Endothelial cell of umbilical vein (primary cell): Measurements from ENCODE around the gene PARVA. TPM values are rescaled to one million over a fixed set of nuclear protein-coding genes. Genes with fewer than 3 reads are reported as not detected.

Experiments
- BruUV-seq: library from RNA; stranded (reverse); fragments of 400-500 nt; replicated peaks from 2 replicates; lab custom pipeline; 2021; lab: Mats Ljungman, UMichigan
- CTCF ChIA-PET: fragments of 300-600, 350-600 bp; sonication (Branson Sonifier 250); formaldehyde crosslinking; loops from one replicate; lab custom pipeline; 2021; ENCODE audit warnings: antibody characterized with exemption, inconsistent platforms; lab: Charles Lee
- POLR2A ChIA-PET: fragments of 300-600, 350-600 bp; sonication (Branson Sonifier 250); formaldehyde crosslinking; loops from one replicate; lab custom pipeline; 2021; ENCODE audit warnings: antibody characterized with exemption, inconsistent platforms; lab: Charles Lee
- DNase-seq: peaks from one replicate; pipeline ENCODE4 v3.0.0-alpha.2; 2011; ENCODE audit warnings: low read depth, low spot score
- FAIRE-seq: peaks from 2 replicates; lab custom pipeline; 2011; peaks lifted over from hg19 to GRCh38; lab: Jason Lieb, UNC
- H2AFZ ChIP-seq: 2 replicates; pipeline ENCODE4 v1.6.0; 2012; ENCODE audit warnings: low read depth, low read length, control low read depth, inconsistent platforms
- H3K27ac ChIP-seq: 2 replicates; pipeline ENCODE4 v1.5.1; 2011; ENCODE audit warnings: low read depth, mild to moderate bottlenecking, control low read depth, low read length, moderate library complexity; ENCODE audit not compliant: insufficient read depth
- H3K27me3 ChIP-seq, 2 experiments: 2 replicates each; pipeline versions ENCODE4 v1.6.0 to v1.6.1; 2011; ENCODE audit warnings: low read length in 2 of 2, mixed read lengths in 1 of 2; ENCODE audit not compliant: control insufficient read depth in 2 of 2, insufficient read depth in 2 of 2
- H3K36me3 ChIP-seq, 2 experiments: 2 replicates in 1 of 2; 3 replicates in 1 of 2; pipeline ENCODE4 v1.5.1; 2011; ENCODE audit warnings: low read length in 2 of 2, mild to moderate bottlenecking in 1 of 2, moderate library complexity in 1 of 2; ENCODE audit not compliant: control insufficient read depth in 2 of 2, insufficient read depth in 2 of 2; ENCODE audit errors: extremely low read depth in 1 of 2
- H3K4me1 ChIP-seq: 3 replicates; pipeline ENCODE4 v1.5.1; 2011; ENCODE audit warnings: mild to moderate bottlenecking, low read length; ENCODE audit not compliant: control insufficient read depth, insufficient read depth; ENCODE audit errors: extremely low read depth
- H3K4me2 ChIP-seq: 2 replicates; pipeline ENCODE4 v1.6.1; 2011; ENCODE audit warnings: low read length, control low read depth, mixed read lengths; ENCODE audit not compliant: insufficient read depth
- H3K4me3 ChIP-seq, 3 experiments: fragments of 200-600 bp in 1 of 3; sonication (generic), shearing (Covaris generic) in 1 of 3; replicated peaks in 1 of 3; 2 replicates each; pipeline ENCODE4 v1.5.1; 2011 to 2016; ENCODE audit warnings: control low read depth in 3 of 3, low read length in 3 of 3, mild to moderate bottlenecking in 2 of 3, inconsistent platforms in 1 of 3, low read depth in 1 of 3, moderate library complexity in 1 of 3; ENCODE audit not compliant: insufficient read depth in 1 of 3
- H3K79me2 ChIP-seq: 2 replicates; pipeline ENCODE4 v1.6.0; 2012; ENCODE audit warnings: low read length, inconsistent platforms; ENCODE audit not compliant: control insufficient read depth, insufficient read depth
- H3K9ac ChIP-seq: replicated peaks from 2 replicates; pipeline ENCODE3; 2011; ENCODE audit warnings: low read length, control low read depth; ENCODE audit not compliant: insufficient read depth; ENCODE audit errors: extremely low read depth
- H3K9me1 ChIP-seq: replicated peaks from 3 replicates; pipeline ENCODE4 v1.6.0; 2011; ENCODE audit warnings: mild to moderate bottlenecking, low read length; ENCODE audit not compliant: control insufficient read depth, insufficient read depth; ENCODE audit errors: extremely low read depth
- H3K9me3 ChIP-seq: replicated peaks from 2 replicates; pipeline ENCODE4 v1.5.1; 2012; ENCODE audit warnings: low read length, inconsistent platforms; ENCODE audit not compliant: control insufficient read depth, insufficient read depth
- H4K20me1 ChIP-seq: replicated peaks from 2 replicates; pipeline ENCODE3; 2011; ENCODE audit warnings: mild to moderate bottlenecking, low read length; ENCODE audit not compliant: control insufficient read depth, insufficient read depth; ENCODE audit errors: extremely low read depth
- CTCF ChIP-seq, 2 donors: IDR thresholded peaks; 1 replicate in 1 of 2; 2 replicates in 1 of 2; pipeline ENCODE4 v1.5.1; 2011; ENCODE audit warnings: low read length in 2 of 2, mild to moderate bottlenecking in 2 of 2, moderate library complexity in 2 of 2, control low read depth in 1 of 2, inconsistent platforms in 1 of 2, low read depth in 1 of 2; ENCODE audit not compliant: insufficient read depth in 1 of 2; ENCODE audit errors: extremely low read depth in 1 of 2
- EZH2 ChIP-seq: IDR thresholded peaks from 2 replicates; pipeline ENCODE4 v1.6.1; 2012; ENCODE audit warnings: borderline replicate concordance, low read depth, mild to moderate bottlenecking, moderate library complexity, low read length, inconsistent platforms; ENCODE audit not compliant: severe bottlenecking
- FOS ChIP-seq: IDR thresholded peaks from 2 replicates; pipeline ENCODE4 v1.6.1; 2011; ENCODE audit warnings: mild to moderate bottlenecking, low read length, moderate library complexity, borderline replicate concordance; ENCODE audit not compliant: insufficient read depth
- GATA2 ChIP-seq: IDR thresholded peaks from 2 replicates; pipeline ENCODE4 v1.7.0; 2011; ENCODE audit warnings: low read depth, mild to moderate bottlenecking, moderate library complexity, mixed read lengths, low read length; ENCODE audit not compliant: insufficient read length, insufficient read depth
- JUN ChIP-seq: IDR thresholded peaks from 2 replicates; pipeline ENCODE4 v1.6.1; 2011; ENCODE audit warnings: borderline replicate concordance, low read depth; ENCODE audit not compliant: insufficient read length, insufficient read depth
- MAX ChIP-seq: IDR thresholded peaks from 2 replicates; pipeline ENCODE4 v1.6.1; 2011; ENCODE audit not compliant: insufficient read depth, insufficient read length
- MYC ChIP-seq: IDR thresholded peaks from one replicate; pipeline ENCODE4 v1.6.1; 2011; ENCODE audit warnings: mild to moderate bottlenecking, low read depth, low read length
- POLR2A ChIP-seq: IDR thresholded peaks from 2 replicates; pipeline ENCODE4 v1.6.1; 2012; ENCODE audit warnings: low read depth, mild to moderate bottlenecking, control low read depth, low read length
- POLR2AphosphoS5 ChIP-seq: IDR thresholded peaks from 2 replicates; pipeline ENCODE4 v1.6.1; 2012; ENCODE audit warnings: low read depth, mild to moderate bottlenecking, control low read depth, low read length, moderate library complexity; ENCODE audit not compliant: insufficient read depth
- dilution Hi-C: fragments of 300-500 bp; cut with MboI; formaldehyde crosslinking; loops from one replicate; pipeline ENCODE4 v1.15.0; 2019; ENCODE audit warnings: low sequenced_read_pairs; ENCODE audit not compliant: extremely low pct_ligation_motif_present
- intact Hi-C: fragments of 100-400 bp; cut with micrococcal nuclease; formaldehyde crosslinking; loops from one replicate; pipeline ENCODE4 v1.10.0; 2022
- polyA plus RNA-seq, 4 experiments: library from polyadenylated mRNA; depleted of rRNA in 3 of 4; stranded (reverse) in 3 of 4; unstranded in 1 of 4; fragments of >200 nt; gene quantifications; 2 replicates each; pipeline versions ENCODE4 v1.2.1 to v1.2.3, GENCODE V29; 2011 to 2012; ENCODE audit warnings: missing spikeins in 1 of 4
- total RNA-seq: library from RNA; stranded (reverse); gene quantifications from 2 replicates; pipeline ENCODE4 v1.2.3, GENCODE V29; 2021

PARVA gene
- total and polyA plus RNA-seq, 2 donors (not counting 3 experiments of a cell fraction or from before 2014, with no cell fraction given): 40.6 to 104 TPM

- Histone ChIP-seq H3K27ac (no peak overlapping the region), H3K9ac (no peak overlapping the region), H3K36me3 (no peaks in the 10 kb centered on the region), H3K79me2 (peaks cover 9% of the 10 kb centered on the region), H3K9me1 (peaks cover 3% of the 10 kb centered on the region), H3K4me3 (no peak overlapping the region), H2AFZ (no peak overlapping the region), H4K20me1 (peaks cover 8% of the 10 kb centered on the region), H3K27me3 (no peaks in the 10 kb centered on the region), H3K9me3 (no peaks in the 10 kb centered on the region), H3K4me1 (no peaks in the 10 kb centered on the region), H3K4me2 (no peak overlapping the region)
- TF ChIP-seq POLR2A (no peak), MAX (no peak), POLR2AphosphoS5 (no peak), GATA2 (no peak), MYC (no peak), EZH2 (no peak), JUN (no peak), CTCF (IDR thresholded peaks at IDR 0.05; ENCODE audit: extremely low read depth in 1 of 2, insufficient read depth in 1 of 2, low read depth in 1 of 2, low read length in 2 of 2) (no peak), FOS (no peak)
- dilution Hi-C loops: no loop called here
- DNase-seq (no peak), FAIRE-seq (no peak)
- ChIA-PET CTCF (no interaction called here), POLR2A (no interaction called here)
- intact Hi-C loops: no loop called here
- no TSS peak for BruUV-seq
Measured at GRCh38 chr11:12448131-12448939, 71.0 kb downstream of the PARVA start.
